HFF-Myc (cell line): ENCODE results near the gene MSMP.

Experiments used
- DNase-seq: peaks from one replicate; pipeline ENCODE4 v3.0.0-alpha.2; 2011; ENCODE audit warnings: low read depth; ENCODE audit errors: extremely low read depth
- H3K4me3 ChIP-seq: replicated peaks from 2 replicates; pipeline ENCODE4 v1.5.1; 2011; ENCODE audit warnings: low read depth, mild to moderate bottlenecking, control low read depth, low read length
- TF ChIP-seq, protein P1 (sequence below): IDR thresholded peaks from 2 replicates; pipeline ENCODE4 v1.5.1; 2012; ENCODE audit warnings: mild to moderate bottlenecking, low read depth, low read length, control low read depth; ENCODE audit errors: missing control alignments

Gene MSMP, protein sequence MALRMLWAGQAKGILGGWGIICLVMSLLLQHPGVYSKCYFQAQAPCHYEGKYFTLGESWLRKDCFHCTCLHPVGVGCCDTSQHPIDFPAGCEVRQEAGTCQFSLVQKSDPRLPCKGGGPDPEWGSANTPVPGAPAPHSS

GRCh38 chr9:35754264-35754663, at the start of gene MSMP:
MSMP (minus strand) TSS chr9:35754276; CDS start chr9:35754129, 147 bp downstream.
- TF ChIP-seq, protein P1, sequence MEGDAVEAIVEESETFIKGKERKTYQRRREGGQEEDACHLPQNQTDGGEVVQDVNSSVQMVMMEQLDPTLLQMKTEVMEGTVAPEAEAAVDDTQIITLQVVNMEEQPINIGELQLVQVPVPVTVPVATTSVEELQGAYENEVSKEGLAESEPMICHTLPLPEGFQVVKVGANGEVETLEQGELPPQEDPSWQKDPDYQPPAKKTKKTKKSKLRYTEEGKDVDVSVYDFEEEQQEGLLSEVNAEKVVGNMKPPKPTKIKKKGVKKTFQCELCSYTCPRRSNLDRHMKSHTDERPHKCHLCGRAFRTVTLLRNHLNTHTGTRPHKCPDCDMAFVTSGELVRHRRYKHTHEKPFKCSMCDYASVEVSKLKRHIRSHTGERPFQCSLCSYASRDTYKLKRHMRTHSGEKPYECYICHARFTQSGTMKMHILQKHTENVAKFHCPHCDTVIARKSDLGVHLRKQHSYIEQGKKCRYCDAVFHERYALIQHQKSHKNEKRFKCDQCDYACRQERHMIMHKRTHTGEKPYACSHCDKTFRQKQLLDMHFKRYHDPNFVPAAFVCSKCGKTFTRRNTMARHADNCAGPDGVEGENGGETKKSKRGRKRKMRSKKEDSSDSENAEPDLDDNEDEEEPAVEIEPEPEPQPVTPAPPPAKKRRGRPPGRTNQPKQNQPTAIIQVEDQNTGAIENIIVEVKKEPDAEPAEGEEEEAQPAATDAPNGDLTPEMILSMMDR: no peak
- H3K4me3 ChIP-seq: no peak within 1 kb of the TSS
- DNase-seq: no peak

- TF ChIP-seq, protein P1: no peak
- no peak overlapping the region for H3K4me3 ChIP-seq
These were observed 47.5 kb upstream of the MSMP start for GRCh38 chr9:35801328-35802128.

DNA sequence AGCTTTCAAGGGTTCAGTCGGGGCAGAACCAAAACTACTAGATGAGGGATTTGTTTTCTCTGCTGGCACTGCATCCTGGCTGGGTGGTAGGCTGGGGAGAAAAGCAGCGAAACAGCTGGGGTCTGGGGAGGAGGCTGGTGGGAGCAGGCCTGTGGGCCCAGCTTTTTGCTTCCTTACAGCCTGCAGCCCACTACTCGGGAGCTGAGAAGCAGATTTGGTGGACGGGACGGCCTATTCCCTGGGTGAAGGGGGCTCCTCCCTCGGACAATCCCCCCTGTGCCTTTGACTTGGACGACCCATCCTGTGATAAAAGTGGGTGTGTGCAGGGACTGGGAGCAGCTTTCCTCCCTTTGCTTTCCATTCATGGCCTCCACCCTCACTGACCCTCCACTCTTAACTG, 46.5 kb upstream of the MSMP start:
- no peak overlapping the region for H3K4me3 ChIP-seq
- no peak for DNase-seq
- TF ChIP-seq, protein P1: no peak

More at GRCh38 chr9:35801328-35802128, 47.5 kb upstream of the MSMP start:
- DNase-seq: no peak

GRCh38 chr9:35798658-35799374, 44.7 kb upstream of the MSMP start:
- TF ChIP-seq, protein P1: no peak
- DNase-seq: no peak
- H3K4me3 ChIP-seq: no peak overlapping the region

DNA sequence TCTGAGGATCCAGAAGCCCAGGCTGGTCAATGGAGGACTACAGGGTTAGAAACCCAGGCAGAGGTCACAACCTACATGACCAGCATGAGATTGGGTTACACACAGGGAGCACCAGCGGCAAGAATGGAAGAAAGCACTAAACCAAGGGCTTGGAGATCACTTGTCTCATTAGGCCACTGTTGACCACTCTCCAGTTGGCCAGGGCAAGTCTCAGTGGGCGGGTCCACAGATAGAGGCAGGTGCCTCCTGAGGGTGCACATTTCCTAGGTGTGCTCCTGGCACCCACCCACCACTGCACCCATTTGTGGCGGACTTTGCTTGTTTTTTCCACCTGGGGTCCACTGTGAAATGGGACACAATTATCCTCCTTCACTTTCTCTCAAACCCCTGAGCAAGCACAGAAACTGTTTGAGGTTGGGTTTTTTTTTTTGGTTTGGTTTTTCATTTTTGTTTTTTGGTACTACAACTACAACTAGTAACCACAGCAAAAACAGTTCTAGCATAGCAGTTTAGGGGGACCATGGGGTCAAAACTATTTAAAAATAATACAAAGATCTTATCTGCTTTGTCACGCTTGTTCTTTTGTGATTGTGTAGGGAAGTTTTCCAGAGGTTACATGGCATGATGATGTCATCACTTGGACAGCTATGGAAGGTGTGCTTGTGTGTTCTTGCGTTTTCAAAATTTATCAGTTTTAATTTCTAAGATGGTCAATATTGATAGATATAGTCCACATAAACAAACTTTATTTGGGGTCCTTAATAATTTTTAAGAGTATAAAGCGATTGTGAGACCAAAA, 43.4 kb upstream of the MSMP start:
- no peak overlapping the region for H3K4me3 ChIP-seq
- no peak for DNase-seq
- TF ChIP-seq, protein P1: no peak

- no peak for DNase-seq
- no peak overlapping the region for H3K4me3 ChIP-seq
- TF ChIP-seq, protein P1: no peak
These were observed 41.6 kb upstream of the MSMP start for GRCh38 chr9:35795695-35796094.
